ENCODE measurements around the gene WNT2B.

DNA sequence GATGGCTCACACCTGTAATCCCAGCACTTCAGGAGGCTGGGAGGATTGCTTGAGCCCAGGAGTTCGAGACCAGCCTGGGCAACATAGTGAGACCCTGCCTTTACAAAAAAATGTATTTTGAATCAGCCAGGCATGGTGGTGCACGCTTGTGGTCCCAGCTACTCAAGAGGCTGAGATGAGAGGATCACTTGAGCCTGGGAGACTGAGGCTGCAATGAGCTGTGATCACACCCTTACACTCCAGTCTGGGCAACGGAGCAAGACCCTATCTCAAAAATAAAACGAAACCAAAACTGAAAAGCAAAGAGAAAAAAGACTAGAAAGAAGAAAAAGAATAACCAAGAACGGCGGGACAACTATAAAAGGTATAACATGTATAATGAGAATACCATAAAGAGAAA lies 15.4 kb upstream of the WNT2B start:
- TF ChIP-seq, protein P1, sequence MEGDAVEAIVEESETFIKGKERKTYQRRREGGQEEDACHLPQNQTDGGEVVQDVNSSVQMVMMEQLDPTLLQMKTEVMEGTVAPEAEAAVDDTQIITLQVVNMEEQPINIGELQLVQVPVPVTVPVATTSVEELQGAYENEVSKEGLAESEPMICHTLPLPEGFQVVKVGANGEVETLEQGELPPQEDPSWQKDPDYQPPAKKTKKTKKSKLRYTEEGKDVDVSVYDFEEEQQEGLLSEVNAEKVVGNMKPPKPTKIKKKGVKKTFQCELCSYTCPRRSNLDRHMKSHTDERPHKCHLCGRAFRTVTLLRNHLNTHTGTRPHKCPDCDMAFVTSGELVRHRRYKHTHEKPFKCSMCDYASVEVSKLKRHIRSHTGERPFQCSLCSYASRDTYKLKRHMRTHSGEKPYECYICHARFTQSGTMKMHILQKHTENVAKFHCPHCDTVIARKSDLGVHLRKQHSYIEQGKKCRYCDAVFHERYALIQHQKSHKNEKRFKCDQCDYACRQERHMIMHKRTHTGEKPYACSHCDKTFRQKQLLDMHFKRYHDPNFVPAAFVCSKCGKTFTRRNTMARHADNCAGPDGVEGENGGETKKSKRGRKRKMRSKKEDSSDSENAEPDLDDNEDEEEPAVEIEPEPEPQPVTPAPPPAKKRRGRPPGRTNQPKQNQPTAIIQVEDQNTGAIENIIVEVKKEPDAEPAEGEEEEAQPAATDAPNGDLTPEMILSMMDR (IDR thresholded peaks at IDR 0.05), result no peak
- TF ChIP-seq POLR2AphosphoS5 (IDR thresholded peaks at IDR 0.05) (no peak), POLR2A (IDR thresholded peaks at IDR 0.05) (no peak)

Data from gastroesophageal sphincter (tissue), 3 donors.